Hepatocyte (in vitro differentiated cells): ENCODE data around the gene SERPINB13.

Experiments
- CTCF ChIP-seq: fragments of 200-600 bp; sonication (generic); IDR thresholded peaks from 2 replicates; pipeline ENCODE4 v1.5.1; 2016; ENCODE audit warnings: antibody characterized with exemption, mild to moderate bottlenecking; ENCODE audit not compliant: poor library complexity
- EZH2 ChIP-seq: fragments of 200-600 bp; sonication (generic); IDR thresholded peaks from 2 replicates; pipeline ENCODE4 v1.6.1; 2016; ENCODE audit warnings: antibody characterized with exemption, mild to moderate bottlenecking, borderline replicate concordance
- EZH2phosphoT487 ChIP-seq: fragments of 200-600 bp; sonication (generic); IDR thresholded peaks from one replicate; pipeline ENCODE4 v1.6.1; 2018; ENCODE audit warnings: antibody characterized with exemption, mild to moderate bottlenecking, low read depth, moderate library complexity; ENCODE audit not compliant: unreplicated experiment, severe bottlenecking

GRCh38 chr18:63553081-63553480, 34.1 kb upstream of the SERPINB13 start:
- no peak for TF ChIP-seq CTCF
- no peak for TF ChIP-seq EZH2phosphoT487
- TF ChIP-seq EZH2 = no peak
